Hematopoietic multipotent progenitor cell treated with erythropoietin and hydrocortisone succinate and interleukin-3 and kit ligand, for 17 days (in vitro differentiated cells): ENCODE data around the gene POP4.
"Not testable (repeated sequence)": the region's sequence is repeated elsewhere in the genome, so short reads cannot be mapped to it uniquely, and the experiment has no call there.

Experiments
- DNase-seq: peaks from one replicate; pipeline ENCODE4 v3.0.0-alpha.2; 2015; ENCODE audit warnings: low spot score

POP4 gene

DNA sequence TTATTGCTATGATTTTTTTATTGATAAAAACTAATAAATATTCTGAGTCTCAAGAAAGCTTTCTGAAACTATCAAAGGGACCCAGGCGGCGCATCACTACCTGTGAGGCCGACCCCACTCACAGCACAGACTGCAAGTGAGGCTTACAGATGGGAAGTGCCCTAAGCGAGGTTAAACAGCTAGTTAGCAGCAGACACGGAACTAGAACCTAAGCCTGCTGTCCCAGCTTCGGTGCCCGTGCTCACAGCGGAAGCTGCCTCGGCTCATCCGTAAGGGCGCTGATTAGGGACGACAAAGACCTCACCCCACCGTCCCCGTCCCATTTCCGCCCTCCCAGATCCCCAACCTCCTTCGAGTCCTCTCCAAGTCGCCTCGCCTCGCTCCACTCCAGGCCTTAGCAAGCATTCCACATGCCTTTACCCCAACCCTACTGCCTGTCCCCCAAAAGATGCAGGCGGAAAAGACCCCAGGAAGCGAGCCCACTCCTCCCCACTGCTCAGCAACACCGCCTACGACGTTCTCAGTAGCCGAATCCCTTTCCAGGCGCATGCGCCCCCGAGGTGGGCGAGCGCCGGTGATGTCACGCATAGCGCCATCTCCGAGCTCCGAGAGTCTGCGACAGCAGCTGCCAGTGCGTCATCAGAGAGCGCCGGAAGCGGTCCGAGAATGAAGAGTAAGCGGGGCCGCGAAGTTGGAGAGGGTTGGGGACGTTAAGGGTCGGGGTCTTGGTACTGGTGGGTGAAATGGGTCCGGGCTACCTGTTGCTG, at the start of gene POP4:
Gene POP4 (plus strand): TSS at position 631 of the 767 bp plus-strand sequence. CDS start 36 bp downstream, at position 667.
- DNase-seq, result peak; percentile 96

GRCh38 chr19:29559110-29559509, 47.0 kb upstream of the POP4 start:
- not testable (repeated sequence) for DNase-seq

GRCh38 chr19:29559743-29560142, 46.3 kb upstream of the POP4 start:
- DNase-seq, result no peak

DNA sequence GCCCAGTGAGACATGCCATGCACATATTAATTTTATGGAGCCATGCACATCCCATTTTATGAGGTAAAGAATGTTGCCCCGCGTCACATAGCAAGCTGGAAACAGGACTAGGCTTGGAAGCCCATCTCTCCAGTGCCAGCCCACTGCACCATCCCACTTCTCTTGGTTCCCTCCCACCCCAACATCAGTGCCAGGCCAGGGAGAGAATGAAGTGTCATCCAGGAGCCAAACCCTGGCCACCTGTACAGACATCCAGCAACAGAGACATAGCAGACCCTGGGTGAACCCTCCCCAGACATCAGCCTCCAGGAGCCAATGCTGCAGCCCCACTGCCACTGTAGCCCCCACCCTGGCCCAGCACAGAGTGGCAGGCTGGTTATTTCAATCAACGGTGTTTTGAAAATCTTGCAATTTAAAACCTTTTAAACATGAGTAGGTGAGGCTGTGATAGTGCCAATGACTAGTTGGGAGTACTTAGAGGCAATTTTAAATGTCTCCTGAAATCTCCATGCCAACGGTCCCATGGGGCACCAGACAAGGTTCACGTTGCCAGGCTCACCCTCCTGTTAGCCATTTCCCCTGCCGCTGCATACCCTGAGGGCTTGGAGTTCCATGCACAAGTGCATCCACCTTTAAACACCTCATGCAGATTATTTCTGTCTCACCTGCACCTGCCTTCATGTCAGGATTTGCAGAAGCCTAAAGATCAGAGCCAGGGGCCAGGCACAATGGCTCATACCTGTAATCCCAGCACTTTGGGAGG, 45.6 kb upstream of the POP4 start:
- DNase-seq, result no peak

DNA sequence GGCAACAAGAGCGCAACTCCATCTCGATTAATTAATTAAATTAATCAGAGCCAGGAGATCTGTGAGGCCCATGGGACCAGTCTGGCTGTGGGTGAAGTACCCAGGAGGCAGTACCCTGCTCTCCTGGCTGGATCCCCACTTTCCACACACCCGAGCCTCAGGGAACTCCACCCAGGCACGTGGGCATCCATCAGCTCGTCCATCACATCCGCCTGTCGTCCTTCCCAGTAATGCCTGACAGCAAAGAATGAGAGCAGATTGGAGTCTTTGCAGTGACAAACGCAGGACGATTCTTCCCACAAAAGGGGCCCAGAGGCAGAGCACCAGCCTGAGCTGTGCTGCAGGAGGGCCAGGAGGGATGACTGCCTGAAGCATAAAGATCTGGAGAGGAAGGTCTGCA, 44.5 kb upstream of the POP4 start:
- no peak for DNase-seq

- DNase-seq, result no peak
Observed at GRCh38 chr19:29562299-29563297, 43.5 kb upstream of the POP4 start.

DNA sequence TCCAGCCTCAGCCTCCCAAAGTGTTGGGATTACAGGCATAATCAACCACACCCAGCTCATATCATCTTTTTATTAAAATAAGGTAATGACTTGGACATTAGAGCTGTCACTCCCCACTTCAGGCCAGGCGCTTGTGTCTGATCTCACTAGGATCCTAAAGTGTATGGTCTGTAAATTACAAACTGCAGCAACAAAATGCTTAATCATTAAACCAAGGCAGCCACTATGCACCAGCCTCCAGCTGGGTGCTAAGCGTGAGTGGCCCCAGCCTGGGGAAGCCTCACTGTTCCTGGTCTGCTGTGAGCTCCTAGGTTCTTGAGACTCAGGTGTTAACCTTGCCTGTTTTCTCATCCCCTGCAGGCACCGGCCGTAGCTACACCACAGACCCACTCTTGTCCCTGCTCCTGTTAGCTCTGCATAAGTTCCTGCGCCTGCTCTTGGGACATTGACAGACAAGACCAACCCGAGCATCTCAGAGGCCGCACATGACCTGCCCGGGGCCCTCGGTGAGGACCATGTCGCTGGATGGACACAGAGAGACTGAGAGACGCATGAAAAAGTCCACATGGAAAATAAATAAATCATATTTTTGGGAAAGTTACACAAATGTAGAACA, 42.5 kb upstream of the POP4 start:
- no peak for DNase-seq

DNA sequence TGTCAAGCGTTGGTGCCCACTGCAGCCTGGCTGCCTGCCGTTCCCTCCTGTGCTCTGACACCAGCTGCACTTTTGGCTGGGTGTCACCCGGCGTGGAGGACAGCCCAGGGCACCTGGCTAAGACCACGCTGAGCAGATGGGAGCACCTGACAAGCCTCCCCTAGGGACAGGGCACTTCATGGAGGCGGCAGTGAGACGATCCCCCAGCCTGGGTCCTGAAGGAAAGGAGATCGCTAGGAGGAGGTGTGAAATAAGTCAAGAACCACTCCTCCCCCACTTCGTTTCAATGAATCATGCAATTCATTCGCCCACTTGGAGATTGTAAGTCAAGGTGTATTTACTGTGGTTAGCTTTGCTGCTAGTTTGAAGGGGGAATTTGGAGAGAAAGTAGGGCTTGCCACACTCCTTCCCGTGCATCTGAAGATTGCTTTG, 41.5 kb upstream of the POP4 start:
- no peak for DNase-seq

- no peak for DNase-seq
Observed at GRCh38 chr19:29565171-29565570, 40.9 kb upstream of the POP4 start.

- no peak for DNase-seq
Observed at GRCh38 chr19:29566496-29567054, 39.5 kb upstream of the POP4 start.

DNA sequence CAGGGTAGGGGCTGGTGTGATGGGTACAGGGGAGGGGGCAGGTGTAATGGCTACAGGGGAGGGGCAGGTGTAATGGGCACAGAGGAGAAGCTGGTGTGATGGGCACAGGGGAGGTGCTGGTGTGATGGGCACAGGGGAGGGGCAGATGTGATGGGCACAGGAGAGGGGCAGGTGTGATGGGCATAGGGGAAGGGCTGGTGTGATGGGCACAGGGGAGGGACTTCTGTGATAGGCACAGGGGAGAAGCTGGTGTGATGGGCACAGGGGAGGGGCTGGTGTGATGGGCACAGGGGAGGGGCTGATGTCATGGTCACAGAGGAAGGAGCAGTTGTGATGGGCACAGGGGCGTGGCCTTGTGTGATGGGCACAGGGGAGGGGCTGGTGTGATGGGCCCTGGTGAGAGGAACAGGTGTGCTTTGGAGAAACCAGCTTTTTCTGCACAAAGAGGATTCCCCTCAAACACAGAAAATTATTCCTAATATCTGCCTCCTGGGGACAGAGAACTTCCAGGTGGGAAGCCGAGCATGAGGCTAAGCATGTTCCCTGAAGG, 38.6 kb upstream of the POP4 start:
- DNase-seq, result no peak

DNA sequence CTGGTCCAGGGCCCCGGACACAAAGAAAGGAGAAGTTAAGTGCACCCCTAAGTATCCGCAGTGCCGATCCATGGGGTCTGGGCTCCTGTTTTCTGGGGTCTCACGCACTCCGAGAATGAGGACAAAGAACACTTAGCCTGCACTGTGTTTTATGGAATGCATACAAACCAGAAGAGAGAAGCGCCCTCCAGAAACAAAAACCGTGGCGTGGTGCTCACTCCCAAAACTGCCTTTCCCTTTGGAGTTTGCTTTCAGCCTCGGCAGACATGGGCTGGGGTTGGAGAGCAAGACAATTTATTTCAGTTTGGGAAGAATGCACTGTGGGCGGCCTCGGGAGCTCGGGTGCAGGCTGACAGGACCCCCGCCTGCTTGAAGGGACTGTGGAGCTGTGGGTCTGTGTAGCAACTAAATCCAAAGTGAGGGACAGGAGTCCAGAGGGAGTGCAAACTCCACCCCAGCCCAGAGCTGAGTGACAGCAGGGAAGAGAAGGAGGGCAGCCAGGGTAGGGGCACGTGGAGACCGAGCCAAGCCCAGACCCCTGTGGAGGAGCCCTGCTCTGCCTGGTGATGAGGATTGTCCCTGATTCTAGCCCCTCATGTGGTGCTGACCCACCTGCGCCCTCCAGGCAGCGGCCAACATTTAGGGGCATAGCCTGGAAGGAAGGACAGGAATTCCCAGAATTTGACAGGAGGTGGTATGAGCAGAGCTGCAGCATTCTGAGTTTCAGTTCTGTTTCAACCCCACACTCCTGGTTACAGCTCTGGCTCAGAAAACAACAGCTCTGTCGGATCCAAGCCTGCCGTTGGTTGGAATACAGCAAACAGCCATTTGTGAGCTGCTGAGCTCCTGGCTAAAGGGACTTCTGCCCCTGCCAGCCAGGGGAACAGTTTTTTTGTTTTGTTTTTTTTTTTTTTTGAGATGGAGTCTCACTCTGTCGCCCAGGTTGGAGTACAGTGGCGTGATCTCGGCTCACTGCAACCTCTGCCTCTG, 37.8 kb upstream of the POP4 start:
- DNase-seq, result no peak

DNA sequence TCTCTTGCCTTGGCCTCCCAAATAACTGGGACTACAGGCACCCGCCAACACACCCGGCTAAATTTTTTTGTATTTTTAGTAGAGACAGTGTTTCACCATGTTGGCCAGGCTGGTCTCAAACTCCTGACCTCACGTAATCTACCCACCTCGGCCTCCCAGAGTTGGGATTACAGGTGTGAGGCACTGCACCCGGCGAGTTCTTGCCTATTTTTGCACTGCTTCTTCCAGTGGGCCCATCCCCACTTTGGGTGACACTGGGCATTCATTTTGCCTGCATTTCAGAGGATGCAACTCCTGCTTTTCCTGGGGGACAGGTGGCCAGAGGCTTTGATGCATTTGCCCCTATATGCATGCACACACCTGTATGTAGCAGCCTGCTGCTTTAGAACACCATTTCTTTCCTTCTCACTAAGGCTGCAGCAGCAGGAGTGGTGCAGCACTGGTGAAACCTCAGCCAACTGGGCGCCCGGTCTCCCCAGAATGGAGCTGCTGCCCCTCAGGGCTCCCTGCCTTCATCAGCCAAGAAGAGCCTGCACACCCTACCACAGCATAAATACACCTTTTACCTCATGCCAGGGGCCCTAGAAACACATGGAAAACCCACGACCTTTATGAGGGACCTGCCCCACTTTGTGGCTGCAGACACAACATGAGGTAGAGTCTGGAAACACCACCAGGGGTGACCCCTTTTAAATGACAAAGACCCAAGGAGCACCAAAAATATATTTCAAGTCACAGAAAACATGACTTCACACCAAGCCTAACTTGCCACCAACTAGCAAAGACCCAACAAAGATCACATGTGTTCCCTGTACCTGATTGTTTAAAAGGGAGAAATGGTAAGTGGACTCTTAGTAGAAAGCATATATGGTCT, 36.8 kb upstream of the POP4 start:
- no peak for DNase-seq

DNA sequence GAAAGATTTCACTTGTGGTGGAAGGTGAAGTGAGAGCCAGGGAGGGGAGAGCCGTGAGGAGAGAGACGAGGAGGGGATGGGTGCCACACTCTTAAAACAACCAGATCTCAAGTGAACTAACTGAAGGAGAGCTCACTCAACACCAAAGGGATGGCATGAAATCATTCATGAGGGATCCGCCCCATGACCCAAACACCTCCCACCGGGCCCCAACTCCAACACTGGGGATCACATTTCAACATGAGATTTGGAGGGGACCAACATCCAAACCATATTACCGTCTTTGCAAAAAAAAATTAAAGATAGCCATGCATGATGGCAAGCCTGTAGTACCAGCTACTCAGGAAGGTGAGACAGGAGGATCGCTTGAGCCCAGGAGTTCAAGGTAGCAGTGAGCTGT, 34.9 kb upstream of the POP4 start:
- DNase-seq, result no peak

- no peak for DNase-seq
Observed at GRCh38 chr19:29573486-29573885, 32.6 kb upstream of the POP4 start.

GRCh38 chr19:29574510-29574909, 31.6 kb upstream of the POP4 start:
- DNase-seq, result no peak

DNA sequence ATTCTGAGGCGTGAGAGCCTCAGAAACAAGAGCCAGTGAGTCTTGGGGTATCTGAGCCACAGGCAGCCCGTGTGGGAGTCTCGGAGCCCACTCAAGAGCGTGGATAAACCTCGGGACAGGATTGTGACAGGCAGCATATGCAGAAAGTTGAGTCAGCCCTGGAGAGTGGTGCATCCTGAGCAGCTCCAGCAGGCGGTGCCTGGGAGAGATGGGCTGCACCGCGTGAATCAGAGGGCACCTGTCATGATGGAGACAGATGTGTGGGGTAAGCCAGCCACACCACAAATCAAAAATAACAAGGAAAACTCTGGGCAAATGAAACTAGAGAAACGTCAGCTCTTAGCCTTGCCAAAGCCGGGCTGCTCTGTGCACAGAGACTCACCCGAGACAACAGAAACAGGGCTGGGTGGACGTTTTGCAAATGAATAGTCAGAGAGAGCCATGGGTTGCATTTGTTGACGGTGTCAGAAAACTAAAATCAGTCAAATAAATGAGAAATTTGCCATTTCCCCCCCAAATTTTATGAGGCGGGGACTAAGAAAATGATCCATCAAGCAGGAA, 30.0 kb upstream of the POP4 start:
- no peak for DNase-seq
